Measurements from ENCODE around the gene TTC27.
"Not testable (repeated sequence)": the region's sequence is repeated elsewhere in the genome, so short reads cannot be mapped to it uniquely, and the experiment has no call there.

TTC27 gene

DNA sequence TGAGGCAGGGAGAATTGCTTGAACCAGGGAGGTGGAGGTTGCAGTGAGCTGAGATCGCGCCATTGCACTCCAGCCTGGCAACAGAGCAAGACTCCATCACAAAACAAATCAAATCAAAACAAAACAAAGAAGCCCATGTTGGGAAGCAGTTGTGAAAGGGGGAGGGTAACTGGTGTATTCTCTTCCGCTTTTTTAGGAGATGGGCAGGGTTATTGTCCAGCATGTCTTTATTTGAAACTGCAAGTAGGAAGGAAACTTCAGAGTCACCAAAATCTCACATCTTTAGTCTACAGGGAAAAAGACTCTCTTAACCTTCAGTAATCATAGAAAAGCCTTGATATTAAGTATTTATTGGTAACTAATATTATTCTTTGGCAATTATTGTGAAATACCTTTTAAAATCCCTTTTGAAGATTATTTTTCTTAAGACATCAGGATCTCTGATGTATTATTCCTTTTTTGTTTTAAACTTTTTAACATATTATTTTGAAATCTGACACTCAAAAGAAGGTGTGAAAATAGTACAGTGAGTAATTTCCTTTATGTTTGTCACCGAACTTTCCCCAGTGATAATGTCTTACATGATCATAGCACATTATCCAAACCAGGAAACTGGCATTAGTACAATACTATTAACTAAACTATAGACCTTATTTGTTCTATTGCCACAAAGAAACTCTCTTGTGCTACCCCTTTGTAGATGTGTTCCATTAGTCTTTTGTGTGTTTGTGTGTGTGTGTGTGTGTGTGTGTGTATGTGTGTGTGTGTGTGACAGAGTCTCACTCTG lies 234.6 kb downstream of the TTC27 start:
- no peak for DNase-seq

DNA sequence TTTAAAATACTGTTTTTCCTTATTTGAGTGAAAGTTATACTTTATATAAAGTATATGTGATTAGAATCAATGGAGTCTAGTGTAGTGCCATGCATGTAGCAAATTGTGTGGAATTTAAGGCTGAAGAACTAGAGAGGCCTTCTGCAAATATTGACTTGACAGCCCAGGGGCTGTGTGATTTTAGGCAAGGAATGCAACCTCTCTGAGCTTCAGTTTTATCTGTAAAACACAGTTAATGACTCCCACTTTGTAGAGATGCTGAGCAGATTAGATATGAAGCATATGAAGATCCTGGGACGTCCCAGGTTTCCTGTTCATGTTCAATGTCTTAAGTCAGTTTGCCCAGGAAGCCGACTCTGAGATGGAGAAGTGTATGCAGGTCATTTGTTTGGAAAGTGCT lies 235.5 kb downstream of the TTC27 start:
- DNase-seq = no peak

DNA sequence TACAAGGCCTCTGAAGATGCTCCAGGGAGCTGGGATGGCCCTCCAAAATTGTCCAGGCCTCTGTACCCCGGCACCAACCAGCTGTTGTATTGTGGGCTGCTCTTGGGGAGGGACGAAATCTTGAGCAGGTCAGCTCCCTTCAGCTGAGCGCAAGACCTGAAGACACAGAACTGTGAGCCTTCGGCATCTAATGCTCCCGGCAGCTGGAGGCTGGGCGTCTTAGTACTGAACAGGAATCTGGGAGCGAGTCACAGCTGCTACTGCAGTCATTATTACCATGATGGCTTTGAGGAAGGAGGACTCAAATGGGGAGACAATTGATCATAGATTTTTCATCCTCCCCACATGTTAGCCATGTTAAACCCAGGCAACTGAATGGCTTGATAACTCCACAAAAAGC lies 236.0 kb downstream of the TTC27 start:
- DNase-seq = no peak

DNA sequence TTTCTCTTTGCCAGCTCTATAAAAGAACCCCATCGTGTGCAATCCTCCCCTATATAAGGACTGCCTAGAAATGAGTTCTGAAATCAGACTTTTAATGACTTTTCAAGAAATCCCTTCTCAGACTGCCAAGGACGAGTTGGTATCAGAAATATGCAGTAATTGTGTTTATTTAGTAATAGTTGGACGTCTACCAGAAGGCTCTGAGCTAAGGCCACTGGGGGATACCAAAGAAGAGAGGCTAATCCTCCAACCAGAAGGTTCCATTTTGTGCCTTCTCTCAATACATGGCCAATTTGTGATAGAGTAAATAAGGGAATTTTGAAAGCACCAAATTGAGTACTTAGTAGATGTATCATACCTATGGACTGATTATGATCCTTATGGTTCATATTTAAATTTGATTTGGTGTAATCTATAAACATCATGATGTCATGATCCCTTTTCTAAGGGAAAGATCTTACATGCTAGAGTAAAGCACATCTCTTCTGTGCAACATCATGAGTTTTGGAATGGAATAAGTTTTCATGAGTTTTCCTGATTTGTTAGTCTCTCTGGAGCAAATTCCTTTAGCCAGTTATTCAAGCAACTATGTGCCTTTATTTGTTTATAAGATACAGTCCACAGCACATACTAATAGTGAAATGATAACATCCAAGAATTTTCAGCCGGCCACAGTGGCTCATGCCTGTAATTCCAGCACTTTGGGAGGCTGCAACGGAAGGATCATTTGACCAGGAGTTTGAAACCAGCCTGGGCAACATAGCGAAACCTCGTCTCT lies 236.7 kb downstream of the TTC27 start:
- DNase-seq = no peak

DNA sequence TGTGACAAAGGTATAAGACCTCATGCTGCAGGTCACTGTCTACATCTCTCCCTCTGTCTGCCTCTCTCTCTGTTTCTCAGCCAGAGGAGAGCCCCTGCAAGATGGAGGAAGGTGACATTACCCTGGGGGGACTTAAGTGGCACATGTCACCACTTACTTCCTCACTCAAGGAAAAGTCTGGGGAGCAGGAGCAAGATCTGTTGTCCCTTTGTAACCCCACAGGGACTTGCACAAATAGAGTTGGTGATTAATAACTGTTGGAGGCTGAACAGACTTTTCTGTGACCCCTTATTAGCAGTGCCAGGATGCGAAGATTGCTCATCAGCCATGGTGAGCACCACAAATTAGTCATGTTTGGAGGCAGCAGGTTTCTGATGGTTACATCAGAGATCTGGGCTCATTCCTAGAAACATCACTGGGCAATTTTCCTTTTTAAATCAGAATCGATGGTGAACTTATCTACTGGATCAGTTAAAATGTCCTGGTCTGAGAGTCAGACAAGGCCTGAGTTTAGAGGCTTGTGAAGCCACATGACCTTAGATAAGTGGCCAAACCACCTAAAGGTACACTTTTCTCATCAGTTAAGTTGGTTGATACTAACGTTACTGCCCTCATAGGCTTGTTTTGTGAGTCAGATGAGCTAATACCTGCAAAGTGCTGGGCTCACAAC lies 237.7 kb downstream of the TTC27 start:
- no peak for DNase-seq

DNA sequence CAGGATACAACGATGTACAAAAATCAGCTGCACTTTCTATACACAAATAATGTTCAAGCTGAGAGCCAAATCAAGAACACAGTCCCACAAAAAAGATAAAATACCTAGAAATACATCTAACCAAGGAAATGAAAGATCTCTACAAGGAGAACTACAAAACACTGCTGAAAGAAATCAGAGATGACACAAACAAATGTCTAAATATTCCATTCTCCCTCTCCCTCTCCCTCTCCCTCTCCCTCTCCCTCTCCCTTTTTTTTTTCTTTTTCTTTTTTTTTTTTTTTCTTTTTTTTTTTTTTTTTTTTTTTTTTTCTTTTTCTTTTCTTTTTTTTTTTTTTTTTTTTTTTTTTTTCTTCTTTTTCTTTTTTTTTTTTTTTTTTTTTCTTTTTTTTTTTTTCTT lies 238.6 kb downstream of the TTC27 start:
- DNase-seq = not testable (repeated sequence)

Measured in NCI-H146 (cell line).